CD4-positive, alpha-beta T cell (primary cell): ENCODE measurements around the gene IRF5. TPM values are rescaled to one million over a fixed set of nuclear protein-coding genes. Genes with fewer than 3 reads are reported as not detected.

Experiments used
- ATAC-seq: fragments of 200-7000 bp; cut with Tn5 transposase; one replicate; pipeline ENCODE4 v1.10.0; 2022; ENCODE audit warnings: mild to moderate bottlenecking; ENCODE audit not compliant: poor library complexity
- CTCF ChIA-PET: fragments of 350-600 bp; sonication (Branson Sonifier 250); formaldehyde crosslinking; loops from one replicate; lab custom pipeline; 2021; ENCODE audit warnings: antibody characterized with exemption, inconsistent platforms; lab: Charles Lee
- POLR2A ChIA-PET: fragments of 350-600 bp; sonication (Branson Sonifier 250); formaldehyde crosslinking; loops from one replicate; lab custom pipeline; 2021; ENCODE audit warnings: antibody characterized with exemption, inconsistent platforms; lab: Charles Lee
- DNase-seq, 14 experiments: peaks; one replicate each; pipeline ENCODE4 v3.0.0-alpha.2; 2013 to 2020; ENCODE audit warnings: mixed read lengths in 2 of 14
- H3K27ac ChIP-seq, 2 donors: one replicate each; pipeline versions ENCODE4 v1.5.1 to v1.7.0; 2013; ENCODE audit warnings: low read length in 2 of 2, low read depth in 1 of 2, mild to moderate bottlenecking in 1 of 2
- H3K27me3 ChIP-seq, 2 experiments: 1 replicate in 1 of 2; 2 replicates in 1 of 2; pipeline versions ENCODE4 v1.6.1 to v1.7.0; 2013; ENCODE audit warnings: low read length in 2 of 2, control low read depth in 1 of 2, mild to moderate bottlenecking in 1 of 2, moderate library complexity in 1 of 2; ENCODE audit not compliant: insufficient read depth in 2 of 2, control insufficient read depth in 1 of 2
- H3K36me3 ChIP-seq: one replicate; pipeline ENCODE4 v1.6.1; 2013; ENCODE audit warnings: low read length, control low read depth; ENCODE audit not compliant: insufficient read depth
- H3K4me1 ChIP-seq: one replicate; pipeline ENCODE4 v1.6.1; 2013; ENCODE audit warnings: low read length, control low read depth; ENCODE audit not compliant: insufficient read depth
- H3K4me3 ChIP-seq: one replicate; pipeline ENCODE4 v1.5.1; 2013; ENCODE audit warnings: mild to moderate bottlenecking, low read length, moderate library complexity
- H3K9me3 ChIP-seq, 2 experiments: 1 replicate in 1 of 2; 2 replicates in 1 of 2; pipeline versions ENCODE4 v1.6.1 to v1.7.0; 2013; ENCODE audit warnings: low read length in 2 of 2, mild to moderate bottlenecking in 2 of 2, control low read depth in 1 of 2, moderate library complexity in 1 of 2; ENCODE audit not compliant: control insufficient read depth in 1 of 2, insufficient read depth in 1 of 2
- H3K27ac Mint-ChIP-seq: one replicate; pipeline ENCODE4 v1.8.0; 2020; ENCODE audit warnings: mixed read lengths
- H3K27me3 Mint-ChIP-seq: one replicate; pipeline ENCODE4 v1.8.0; 2021; ENCODE audit warnings: mixed read lengths
- H3K36me3 Mint-ChIP-seq: one replicate; pipeline ENCODE4 v1.8.0; 2021; ENCODE audit warnings: low read depth, mixed read lengths
- H3K4me1 Mint-ChIP-seq: one replicate; pipeline ENCODE4 v1.8.0; 2021; ENCODE audit warnings: low read depth, mixed read lengths
- H3K4me3 Mint-ChIP-seq: one replicate; pipeline ENCODE4 v1.8.0; 2020; ENCODE audit warnings: mild to moderate bottlenecking, mixed read lengths
- H3K9me3 Mint-ChIP-seq: one replicate; pipeline ENCODE4 v1.8.0; 2020; ENCODE audit warnings: mixed read lengths
- CTCF ChIP-seq: fragments of 200-600 bp; IDR thresholded peaks from one replicate; pipeline ENCODE4 v1.8.0; 2022; ENCODE audit warnings: antibody characterized with exemption, mild to moderate bottlenecking
- intact Hi-C, 2 experiments: fragments of 100-400 bp; cut with DNase I in 1 of 2; cut with micrococcal nuclease in 1 of 2; formaldehyde crosslinking; loops; one replicate each; pipeline versions ENCODE4 v1.15.1 to v1.9.0; 2023 to 2025; cut with DNase I, micrococcal nuclease
- total RNA-seq, 174 experiments: library from RNA in 2 of 174; stranded (reverse) in 2 of 174; gene quantifications; one replicate each; pipeline ENCODE4 v1.2.3 and lab custom pipeline; 2021 to 2026

Gene IRF5
- total RNA-seq, 2 experiments from 2014 or later, result 1.7 to 1.8 TPM

- peaks cover 0 to 3% of the 10 kb centered on the region in 2 experiments for H3K27me3 ChIP-seq
- no peaks in the 10 kb centered on the region for H3K36me3 ChIP-seq
- Mint-ChIP-seq H3K4me3 (no peak overlapping the region), H3K27me3 (peaks cover 3% of the 10 kb centered on the region), H3K36me3 (no peaks in the 10 kb centered on the region), H3K4me1 (peaks cover 10% of the 10 kb centered on the region), H3K27ac (no peak overlapping the region), H3K9me3 (no peaks in the 10 kb centered on the region)
- ATAC-seq, result no peak
- no peak overlapping the region for H3K4me3 ChIP-seq
- POLR2A ChIA-PET, result no interaction called here
- peaks cover 22% of the 10 kb centered on the region for H3K4me1 ChIP-seq
- no peak for DNase-seq
- CTCF ChIA-PET, result no interaction called here
- peaks cover 0 to 4% of the 10 kb centered on the region in 2 experiments for H3K9me3 ChIP-seq
- no peak overlapping the region for H3K27ac ChIP-seq
- TF ChIP-seq CTCF, result no peak
- intact Hi-C loops, result no loop called here
Measured at GRCh38 chr7:128928882-128929788, 8.6 kb upstream of the IRF5 start.

GRCh38 chr7:128931190-128931798 is 6.4 kb upstream of the IRF5 start:
- no peak overlapping the region for H3K27ac Mint-ChIP-seq
- Histone ChIP-seq H3K4me3 (no peak overlapping the region), H3K27me3 (peaks cover 0 to 3% of the 10 kb centered on the region in 2 experiments), H3K4me1 (peaks cover 22% of the 10 kb centered on the region), H3K27ac (no peak overlapping the region), H3K9me3 (peaks cover 0 to 4% of the 10 kb centered on the region in 2 experiments), H3K36me3 (no peaks in the 10 kb centered on the region)
- H3K4me1 Mint-ChIP-seq, result peaks cover 10% of the 10 kb centered on the region
- H3K27me3 Mint-ChIP-seq, result no peaks in the 10 kb centered on the region
- ChIA-PET POLR2A (no interaction called here), CTCF (no interaction called here)
- ATAC-seq (no peak), DNase-seq (no peak)
- no peak overlapping the region for H3K4me3 Mint-ChIP-seq
- intact Hi-C loops, result no loop called here
- TF ChIP-seq CTCF, result no peak
- H3K36me3 Mint-ChIP-seq, result no peaks in the 10 kb centered on the region
- H3K9me3 Mint-ChIP-seq, result no peaks in the 10 kb centered on the region

- ATAC-seq (no peak), DNase-seq (no peak)
- ChIA-PET CTCF (no interaction called here), POLR2A (no interaction called here)
- Histone ChIP-seq H3K9me3 (peaks cover 0 to 4% of the 10 kb centered on the region in 2 experiments), H3K4me3 (no peak overlapping the region), H3K27ac (no peak overlapping the region), H3K27me3 (peaks cover 0 to 3% of the 10 kb centered on the region in 2 experiments), H3K36me3 (no peaks in the 10 kb centered on the region), H3K4me1 (peaks cover 27% of the 10 kb centered on the region)
- no peak for TF ChIP-seq CTCF
- Mint-ChIP-seq H3K4me3 (no peak overlapping the region), H3K9me3 (no peaks in the 10 kb centered on the region), H3K36me3 (no peaks in the 10 kb centered on the region), H3K27ac (no peak overlapping the region), H3K27me3 (peaks cover 6% of the 10 kb centered on the region), H3K4me1 (peaks cover 16% of the 10 kb centered on the region)
- intact Hi-C loops, result no loop called here
Measured at GRCh38 chr7:128931965-128932861, 5.5 kb upstream of the IRF5 start.
